Measurements from ENCODE around the gene SLC41A3.

SLC41A3 gene

GRCh38 chr3:126111126-126111551 lies 27.2 kb upstream of the SLC41A3 start:
- Histone ChIP-seq H3K9me2 (replicated peaks; ENCODE audit: insufficient read depth, low read length) (no peaks in the 10 kb centered on the region), H3F3A (ENCODE audit: insufficient read depth, low read length) (no peaks in the 10 kb centered on the region), H3K9me3 (replicated peaks; ENCODE audit: insufficient read depth, low read length) (no peaks in the 10 kb centered on the region), H4K20me1 (ENCODE audit: insufficient read depth, low read length) (no peaks in the 10 kb centered on the region), H3K9ac (ENCODE audit: low read length) (no peak overlapping the region), H3K27me3 (replicated peaks; ENCODE audit: insufficient read depth, low read length) (no peaks in the 10 kb centered on the region), H3K79me2 (ENCODE audit: low read length) (no peaks in the 10 kb centered on the region), H3K4me2 (ENCODE audit: low read depth, low read length) (no peak overlapping the region), H3K27ac (ENCODE audit: low read length) (no peak overlapping the region), H3K4me3 (ENCODE audit: low read length) (no peak overlapping the region), H2AFZ (ENCODE audit: low read length) (no peak overlapping the region), H3K36me3 (replicated peaks; ENCODE audit: insufficient read depth, low read length) (no peaks in the 10 kb centered on the region), H3K4me1 (ENCODE audit: low read length) (no peaks in the 10 kb centered on the region)
- DNase-seq = no peak
- TF ChIP-seq CTCF (IDR thresholded peaks at IDR 0.05; ENCODE audit: low read length) (no peak), EZH2 (optimal IDR thresholded peaks at IDR 0.05; ENCODE audit: low read depth, low read length) (no peak), EZH2phosphoT487 (IDR thresholded peaks at IDR 0.05; ENCODE audit: low read length) (no peak)

GRCh38 chr3:126110431-126111125 lies 26.7 kb upstream of the SLC41A3 start:
- H2AFZ ChIP-seq (ENCODE audit: low read length) = no peak overlapping the region
- no peak for TF ChIP-seq CTCF (IDR thresholded peaks at IDR 0.05; ENCODE audit: low read length)
- TF ChIP-seq EZH2phosphoT487 (IDR thresholded peaks at IDR 0.05; ENCODE audit: low read length) = no peak
- no peak for TF ChIP-seq EZH2 (optimal IDR thresholded peaks at IDR 0.05; ENCODE audit: low read depth, low read length)
- H3K9me2 ChIP-seq (replicated peaks; ENCODE audit: insufficient read depth, low read length) = no peaks in the 10 kb centered on the region
- H3K9ac ChIP-seq (ENCODE audit: low read length) = no peak overlapping the region
- no peak overlapping the region for H3K4me2 ChIP-seq (ENCODE audit: low read depth, low read length)
- no peaks in the 10 kb centered on the region for H3K9me3 ChIP-seq (replicated peaks; ENCODE audit: insufficient read depth, low read length)
- H3K79me2 ChIP-seq (ENCODE audit: low read length) = no peaks in the 10 kb centered on the region
- H3F3A ChIP-seq (ENCODE audit: insufficient read depth, low read length) = no peaks in the 10 kb centered on the region
- DNase-seq = no peak
- no peaks in the 10 kb centered on the region for H4K20me1 ChIP-seq (ENCODE audit: insufficient read depth, low read length)
- H3K36me3 ChIP-seq (replicated peaks; ENCODE audit: insufficient read depth, low read length) = no peaks in the 10 kb centered on the region
- H3K4me1 ChIP-seq (ENCODE audit: low read length) = no peaks in the 10 kb centered on the region
- no peaks in the 10 kb centered on the region for H3K27me3 ChIP-seq (replicated peaks; ENCODE audit: insufficient read depth, low read length)
- H3K4me3 ChIP-seq (ENCODE audit: low read length) = no peak overlapping the region
- H3K27ac ChIP-seq (ENCODE audit: low read length) = no peak overlapping the region

- H3K79me2 ChIP-seq (ENCODE audit: low read length) = no peaks in the 10 kb centered on the region
- no peaks in the 10 kb centered on the region for H3K4me1 ChIP-seq (ENCODE audit: low read length)
- no peaks in the 10 kb centered on the region for H3K36me3 ChIP-seq (replicated peaks; ENCODE audit: insufficient read depth, low read length)
- TF ChIP-seq CTCF (IDR thresholded peaks at IDR 0.05; ENCODE audit: low read length) = no peak
- TF ChIP-seq EZH2 (optimal IDR thresholded peaks at IDR 0.05; ENCODE audit: low read depth, low read length) = no peak
- TF ChIP-seq EZH2phosphoT487 (IDR thresholded peaks at IDR 0.05; ENCODE audit: low read length) = no peak
- no peak overlapping the region for H3K9ac ChIP-seq (ENCODE audit: low read length)
- no peaks in the 10 kb centered on the region for H4K20me1 ChIP-seq (ENCODE audit: insufficient read depth, low read length)
- no peaks in the 10 kb centered on the region for H3K9me2 ChIP-seq (replicated peaks; ENCODE audit: insufficient read depth, low read length)
- no peak overlapping the region for H3K27ac ChIP-seq (ENCODE audit: low read length)
- no peaks in the 10 kb centered on the region for H3K27me3 ChIP-seq (replicated peaks; ENCODE audit: insufficient read depth, low read length)
- H3K4me3 ChIP-seq (ENCODE audit: low read length) = no peak overlapping the region
- H3F3A ChIP-seq (ENCODE audit: insufficient read depth, low read length) = no peaks in the 10 kb centered on the region
- no peak for DNase-seq
- no peak overlapping the region for H3K4me2 ChIP-seq (ENCODE audit: low read depth, low read length)
- H3K9me3 ChIP-seq (replicated peaks; ENCODE audit: insufficient read depth, low read length) = no peaks in the 10 kb centered on the region
- no peak overlapping the region for H2AFZ ChIP-seq (ENCODE audit: low read length)
These were observed 25.9 kb upstream of the SLC41A3 start for GRCh38 chr3:126109880-126110235.
